Measurements from ENCODE around the gene BTBD18. TPM values are rescaled to one million over a fixed set of nuclear protein-coding genes. Genes with fewer than 3 reads are reported as not detected.
A peak's percentile ranks its signal among the peaks of the same experiment; 100 is the strongest.
"Not testable (repeated sequence)": the region's sequence is repeated elsewhere in the genome, so short reads cannot be mapped to it uniquely, and the experiment has no call there.

Gene BTBD18
- total RNA-seq, 1 experiment from 2014 or later = not detected

DNA sequence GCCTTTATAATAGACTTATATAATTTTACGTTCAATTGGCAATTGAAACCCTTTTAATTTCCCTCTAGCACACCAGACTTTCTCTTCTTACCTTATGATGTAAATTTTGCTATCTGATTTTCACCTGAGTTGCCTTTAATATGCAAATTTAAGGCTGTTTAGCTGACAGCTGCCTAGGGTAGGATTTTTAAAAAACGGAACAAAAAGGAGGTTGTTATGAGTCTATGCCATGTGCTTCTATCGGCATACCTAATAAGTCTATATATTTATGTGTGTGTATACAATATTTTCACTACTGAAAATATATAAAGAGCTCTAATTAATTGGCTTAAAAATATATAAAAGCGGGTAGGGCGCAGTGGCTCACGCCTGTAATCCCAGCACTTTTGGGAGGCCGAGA, 22.1 kb downstream of the BTBD18 start:
- Histone ChIP-seq H3K36me3 (replicated peaks; ENCODE audit: control insufficient read depth, insufficient read depth, low read length) (no peaks in the 10 kb centered on the region; the same call in 1 of the 2 replicates), H3K27me3 (ENCODE audit: control insufficient read depth, insufficient read depth, low read length) (no peaks in the 10 kb centered on the region), H3K4me3 (ENCODE audit: insufficient read depth, low read depth, low read length) (no peak overlapping the region)
- DNase-seq = no peak

DNA sequence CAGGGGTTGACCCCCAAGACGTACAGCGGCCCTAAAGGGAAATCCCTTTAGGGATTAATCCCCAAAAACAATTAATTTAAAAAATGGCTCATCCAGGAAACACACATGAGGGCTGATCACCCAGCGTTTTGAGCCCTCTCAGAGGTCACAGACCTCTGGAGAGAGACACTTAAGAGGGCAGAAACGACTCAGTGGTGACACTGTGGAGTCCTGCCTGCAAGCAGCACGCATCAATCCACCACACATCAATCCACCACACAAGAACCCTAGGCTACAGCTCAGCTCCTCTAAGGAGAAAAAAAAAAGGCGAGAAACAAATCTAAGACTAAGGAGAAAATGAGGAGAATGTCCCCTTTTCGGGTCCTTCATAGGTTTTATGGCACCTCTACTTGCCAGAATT, 22.8 kb downstream of the BTBD18 start:
- Histone ChIP-seq H3K36me3 (replicated peaks; ENCODE audit: control insufficient read depth, insufficient read depth, low read length) (no peaks in the 10 kb centered on the region; the same call in 1 of the 2 replicates), H3K4me3 (ENCODE audit: insufficient read depth, low read depth, low read length) (no peak overlapping the region), H3K27me3 (ENCODE audit: control insufficient read depth, insufficient read depth, low read length) (no peaks in the 10 kb centered on the region)
- no peak for DNase-seq

DNA sequence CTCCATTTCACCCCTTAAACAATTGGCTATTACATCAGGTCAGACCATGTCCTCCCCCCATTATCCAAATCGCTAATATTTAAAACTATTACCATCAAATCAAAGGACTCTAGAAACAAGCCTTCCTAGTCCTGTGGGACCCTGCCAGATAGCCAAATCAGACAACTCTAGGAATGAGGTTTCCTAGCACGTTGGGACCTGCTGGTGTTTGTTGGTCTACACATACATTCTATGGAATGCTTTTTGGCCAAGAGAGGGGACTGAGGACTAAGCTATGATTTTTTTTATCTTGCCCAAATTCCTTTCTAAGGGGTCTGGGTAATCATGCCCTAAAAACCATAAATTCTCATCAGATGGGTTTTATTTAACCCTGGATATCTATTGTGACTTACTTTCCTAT, 24.4 kb downstream of the BTBD18 start:
- no peaks in the 10 kb centered on the region for H3K27me3 ChIP-seq (ENCODE audit: control insufficient read depth, insufficient read depth, low read length)
- no peaks in the 10 kb centered on the region; the same call in 1 of the 2 replicates for H3K36me3 ChIP-seq (replicated peaks; ENCODE audit: control insufficient read depth, insufficient read depth, low read length)
- H3K4me3 ChIP-seq (ENCODE audit: insufficient read depth, low read depth, low read length) = no peak overlapping the region
- no peak for DNase-seq

DNA sequence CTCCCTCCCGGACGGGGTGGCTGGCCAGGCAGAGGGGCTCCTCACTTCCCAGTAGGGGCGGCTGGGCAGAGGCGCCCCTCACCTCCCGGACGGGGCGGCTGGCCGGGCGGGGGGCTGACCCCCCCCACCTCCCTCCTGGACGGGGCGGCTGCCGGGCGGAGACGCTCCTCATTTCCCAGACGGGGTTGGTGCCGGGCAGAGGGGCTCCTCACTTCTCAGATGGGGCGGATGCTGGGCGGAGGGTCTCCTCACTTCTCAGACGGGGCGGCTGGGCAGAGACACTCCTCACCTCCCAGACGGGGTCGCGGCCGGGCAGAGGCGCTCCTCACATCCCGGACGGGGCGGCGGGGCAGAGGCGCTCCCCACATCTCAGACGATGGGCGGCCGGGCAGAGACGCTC, 34.9 kb downstream of the BTBD18 start:
- DNase-seq; H3K4me3 ChIP-seq (ENCODE audit: insufficient read depth, low read depth, low read length); H3K27me3 ChIP-seq (ENCODE audit: control insufficient read depth, insufficient read depth, low read length); H3K36me3 ChIP-seq (replicated peaks; ENCODE audit: control insufficient read depth, insufficient read depth, low read length): not testable (repeated sequence)

DNA sequence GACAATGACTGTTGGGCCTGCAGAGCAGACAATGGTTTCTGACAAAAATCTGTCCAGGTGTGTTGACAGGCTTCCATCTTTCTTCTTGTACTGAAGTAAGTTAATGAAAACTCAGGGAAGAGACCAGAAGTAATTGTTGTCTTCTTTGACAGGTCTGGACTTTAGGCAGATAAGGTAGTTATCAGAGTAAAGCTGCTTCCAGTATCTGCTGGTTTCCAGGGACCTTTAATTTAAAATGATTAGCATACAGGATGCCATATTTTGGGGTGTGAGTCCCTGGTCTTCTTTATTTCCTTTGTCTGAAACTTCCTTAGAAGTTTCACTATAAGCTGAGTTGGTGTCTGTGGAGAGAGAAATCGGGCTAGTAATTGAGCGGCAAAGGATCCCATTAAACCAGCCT, 37.8 kb downstream of the BTBD18 start:
- H3K36me3 ChIP-seq (replicated peaks; ENCODE audit: control insufficient read depth, insufficient read depth, low read length) = peaks cover 2% of the 10 kb centered on the region; the same call in 1 of the 2 replicates
- no peaks in the 10 kb centered on the region for H3K27me3 ChIP-seq (ENCODE audit: control insufficient read depth, insufficient read depth, low read length)
- no peak for DNase-seq

DNA sequence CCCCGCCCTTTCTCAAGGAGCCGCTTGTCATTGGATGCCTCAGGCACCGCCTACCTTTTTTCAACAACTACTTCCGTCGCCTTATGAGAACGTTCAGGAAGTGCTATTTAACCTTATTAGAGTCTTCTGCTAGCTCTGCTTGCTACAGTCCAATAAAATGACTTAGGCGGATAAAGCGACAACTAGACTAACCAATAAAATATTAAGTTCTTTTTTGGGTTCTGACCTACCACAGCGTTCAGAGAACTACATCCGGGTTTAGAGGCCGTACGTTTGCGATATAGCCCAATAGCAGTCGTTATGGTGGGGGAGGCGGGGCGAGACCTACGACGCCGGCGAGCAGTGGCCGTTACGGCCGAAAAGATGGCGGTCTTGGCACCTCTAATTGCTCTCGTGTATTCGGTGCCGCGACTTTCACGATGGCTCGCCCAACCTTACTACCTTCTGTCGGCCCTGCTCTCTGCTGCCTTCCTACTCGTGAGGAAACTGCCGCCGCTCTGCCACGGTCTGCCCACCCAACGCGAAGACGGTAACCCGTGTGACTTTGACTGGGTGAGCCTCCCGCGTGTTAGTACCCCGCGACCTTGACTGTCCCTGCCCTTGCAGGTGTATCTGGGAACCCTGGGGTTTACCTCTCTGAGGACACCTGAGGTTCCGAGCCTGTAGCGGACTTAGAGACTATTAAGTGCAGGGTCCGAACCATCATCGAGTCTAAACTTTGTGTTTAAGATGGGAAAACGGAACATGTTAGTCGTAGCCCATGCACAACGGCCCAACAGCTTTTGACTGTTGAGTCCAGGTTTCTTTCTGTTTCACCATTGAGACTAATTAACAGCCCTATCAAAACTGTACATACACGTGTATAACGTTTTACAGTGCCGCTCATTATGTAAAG, 39.1 kb downstream of the BTBD18 start, which contains the start of gene TMX2:
TMX2 (plus strand) TSS at position 338 of the 895 bp plus-strand sequence; CDS start at position 364, 26 bp downstream.
- H3K27me3 ChIP-seq (ENCODE audit: control insufficient read depth, insufficient read depth, low read length) = no peaks in the 10 kb centered on the region
- peak; percentile 93 for DNase-seq
- H3K4me3 ChIP-seq (ENCODE audit: insufficient read depth, low read depth, low read length) = peak within 1 kb of the TSS; percentile 93
- no peaks in the 10 kb centered on the region for H3K36me3 ChIP-seq (replicated peaks; ENCODE audit: control insufficient read depth, insufficient read depth, low read length)

More for the DNA sequence above, 37.8 kb downstream of the BTBD18 start:
- no peak overlapping the region; the same call in 1 of the 2 replicates for H3K4me3 ChIP-seq (ENCODE audit: insufficient read depth, low read depth, low read length)

DNA sequence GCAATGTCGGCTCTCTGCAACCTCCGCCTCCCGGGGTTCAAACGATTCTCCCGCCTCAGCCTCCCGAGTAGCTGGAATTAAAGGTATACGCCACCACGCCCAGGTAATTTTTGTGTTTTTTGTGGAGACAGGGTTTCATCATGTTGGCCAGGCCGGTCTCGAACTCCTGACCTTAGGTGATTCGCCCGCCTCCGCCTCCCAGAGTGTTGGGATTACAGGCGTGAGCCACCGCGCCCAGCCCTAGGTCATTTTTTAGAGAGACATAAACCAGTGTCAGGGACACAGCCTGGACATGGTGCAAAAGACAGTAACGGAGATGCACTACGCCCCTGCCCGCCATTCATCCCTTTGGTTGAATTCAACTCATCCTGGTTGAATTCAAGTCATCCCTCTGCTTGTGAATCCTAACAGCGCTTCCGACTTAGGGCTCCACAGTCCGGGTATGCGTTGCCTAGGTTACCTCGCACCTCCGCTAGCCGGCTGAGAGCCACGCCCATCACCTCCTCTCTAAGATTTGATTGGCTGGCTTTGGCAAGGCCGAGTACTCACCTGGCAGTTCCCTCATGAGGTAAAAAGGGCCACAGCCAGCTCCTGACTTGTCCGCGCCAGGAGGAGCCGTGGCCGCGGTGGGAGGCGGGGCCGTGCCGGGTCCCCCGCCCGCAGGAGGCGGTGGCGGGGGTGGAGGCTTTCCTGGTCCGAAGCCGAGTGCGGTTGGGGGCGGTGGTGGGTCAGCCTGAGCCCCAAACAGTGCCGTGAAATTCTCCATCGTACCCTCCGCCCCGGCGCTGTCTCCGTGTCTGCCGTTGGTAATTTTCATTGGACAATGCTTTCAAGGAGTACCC, 40.0 kb downstream of the BTBD18 start, which contains the start of gene MED19:
MED19 (minus strand) TSS at position 802 of the 842 bp plus-strand sequence; CDS start at position 766, 36 bp downstream.
- DNase-seq = peak; percentile 95
- Histone ChIP-seq H3K4me3 (ENCODE audit: insufficient read depth, low read depth, low read length) (peak within 1 kb of the TSS; percentile 93), H3K27me3 (ENCODE audit: control insufficient read depth, insufficient read depth, low read length) (no peaks in the 10 kb centered on the region), H3K36me3 (replicated peaks; ENCODE audit: control insufficient read depth, insufficient read depth, low read length) (no peaks in the 10 kb centered on the region)

DNA sequence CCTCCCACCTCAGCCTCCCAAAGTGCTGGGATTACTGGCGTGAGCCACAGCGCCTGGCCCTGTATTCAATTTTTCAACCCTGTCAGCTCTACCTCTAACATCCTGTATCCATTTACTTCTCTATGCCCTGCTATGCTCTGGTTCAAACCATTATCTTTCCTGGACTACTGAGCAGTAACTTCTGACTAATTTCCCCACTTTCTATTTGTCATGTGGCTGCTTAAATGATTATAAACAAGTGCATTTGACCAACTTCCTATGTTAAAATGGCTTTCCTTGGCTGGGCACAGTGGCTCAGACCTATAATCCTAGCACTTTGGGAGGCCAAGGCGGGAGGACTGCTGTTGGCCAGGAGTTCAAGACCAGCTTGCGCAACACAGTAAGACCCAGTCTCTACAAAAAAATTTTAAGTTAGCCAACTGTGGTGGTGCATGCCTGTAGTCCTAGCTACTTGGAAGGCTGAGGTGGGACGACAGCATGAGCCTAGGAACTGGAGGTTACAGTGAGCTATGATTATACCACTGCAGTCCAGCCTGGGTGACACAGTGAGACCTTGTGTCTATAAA, 41.7 kb downstream of the BTBD18 start:
- Histone ChIP-seq H3K36me3 (replicated peaks; ENCODE audit: control insufficient read depth, insufficient read depth, low read length) (no peaks in the 10 kb centered on the region; the same call in 1 of the 2 replicates), H3K27me3 (ENCODE audit: control insufficient read depth, insufficient read depth, low read length) (no peaks in the 10 kb centered on the region), H3K4me3 (ENCODE audit: insufficient read depth, low read depth, low read length) (no peak overlapping the region)
- no peak for DNase-seq

DNA sequence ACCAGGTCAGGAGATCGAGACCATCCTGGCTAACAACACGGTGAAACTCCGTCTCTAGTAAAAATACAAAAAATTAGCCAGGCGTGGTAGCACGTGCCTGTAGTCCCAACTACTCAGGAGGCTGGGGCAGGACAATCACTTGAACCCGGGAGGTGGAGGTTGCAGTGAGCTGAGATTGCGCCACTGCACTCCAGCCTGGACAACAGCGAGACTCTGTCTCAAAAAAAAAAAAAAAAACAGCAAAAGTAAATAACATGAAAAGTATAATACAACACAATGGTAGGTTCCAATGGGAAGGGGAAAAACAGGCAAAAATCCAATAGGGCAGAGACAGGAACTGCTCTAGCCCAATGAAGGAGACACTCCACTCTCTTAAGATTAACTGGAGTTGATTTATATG, 46.2 kb downstream of the BTBD18 start:
- not testable (repeated sequence) for DNase-seq; H3K36me3 ChIP-seq (replicated peaks; ENCODE audit: control insufficient read depth, insufficient read depth, low read length); H3K27me3 ChIP-seq (ENCODE audit: control insufficient read depth, insufficient read depth, low read length); H3K4me3 ChIP-seq (ENCODE audit: insufficient read depth, low read depth, low read length)

DNA sequence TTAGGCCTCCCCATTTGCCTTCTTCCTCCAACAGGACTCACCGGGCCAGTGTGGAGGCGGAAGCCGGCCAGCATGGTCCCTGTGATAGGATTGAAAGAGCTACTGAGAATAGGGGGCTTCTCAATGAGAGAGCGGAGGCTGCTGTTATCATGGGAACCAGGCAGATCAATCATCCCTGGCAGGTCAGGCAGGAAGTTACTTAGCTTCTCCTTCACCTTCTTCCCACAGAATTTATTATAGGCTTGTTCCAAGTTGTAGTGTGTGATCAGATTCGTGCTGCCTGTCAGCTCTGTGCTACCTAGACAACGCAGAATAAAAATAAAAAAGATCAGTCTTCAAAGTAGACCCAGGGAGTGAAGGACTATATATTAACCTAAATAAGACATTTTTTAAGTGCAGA, 46.7 kb downstream of the BTBD18 start:
- no peak for DNase-seq
- H3K27me3 ChIP-seq (ENCODE audit: control insufficient read depth, insufficient read depth, low read length) = no peaks in the 10 kb centered on the region
- no peak overlapping the region for H3K4me3 ChIP-seq (ENCODE audit: insufficient read depth, low read depth, low read length)
- peaks cover 11% of the 10 kb centered on the region for H3K36me3 ChIP-seq (replicated peaks; ENCODE audit: control insufficient read depth, insufficient read depth, low read length)

DNA sequence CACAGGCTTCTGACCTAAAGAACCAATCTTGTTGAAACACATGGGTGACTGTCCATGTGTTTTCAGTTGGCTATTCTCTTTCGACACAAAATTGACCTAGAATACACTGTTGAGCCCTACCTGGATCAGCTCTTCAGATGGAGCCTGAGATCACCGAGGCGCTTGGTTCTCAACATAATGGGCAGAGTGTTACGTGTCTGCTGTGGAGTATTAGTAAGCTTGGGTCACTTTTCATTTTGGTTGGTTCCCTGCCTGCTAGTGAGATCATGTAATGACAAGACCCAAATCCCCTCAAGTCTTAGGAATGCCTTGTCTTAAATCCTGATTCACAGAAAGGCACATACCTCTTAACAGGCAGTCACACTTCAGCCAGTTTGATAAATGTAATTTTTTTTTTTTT, 48.3 kb downstream of the BTBD18 start:
- H3K4me3 ChIP-seq (ENCODE audit: insufficient read depth, low read depth, low read length) = no peak overlapping the region
- DNase-seq = no peak
- H3K36me3 ChIP-seq (replicated peaks; ENCODE audit: control insufficient read depth, insufficient read depth, low read length) = peaks cover 26% of the 10 kb centered on the region
- no peaks in the 10 kb centered on the region for H3K27me3 ChIP-seq (ENCODE audit: control insufficient read depth, insufficient read depth, low read length)

DNA sequence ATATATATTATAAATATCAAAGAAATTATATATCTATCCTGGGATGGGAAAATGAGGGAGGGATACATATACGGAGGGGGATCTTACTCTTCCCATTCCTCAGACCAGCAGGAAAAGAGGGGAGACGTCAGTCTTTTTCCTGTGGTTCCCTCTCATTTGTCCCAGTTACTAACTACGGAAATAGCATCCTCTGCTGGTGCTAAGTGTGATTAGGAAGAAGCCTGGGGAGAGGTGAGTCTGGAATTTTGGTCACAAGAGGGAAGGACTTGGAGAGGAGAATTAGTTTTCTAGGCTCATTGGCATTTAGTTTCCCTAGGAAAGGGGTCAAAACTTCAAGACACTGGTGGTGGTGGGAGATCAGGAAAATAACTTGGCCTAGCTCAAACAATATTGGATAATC, 51.2 kb downstream of the BTBD18 start:
- DNase-seq = peak; percentile 49
- no peak overlapping the region for H3K4me3 ChIP-seq (ENCODE audit: insufficient read depth, low read depth, low read length)
- H3K36me3 ChIP-seq (replicated peaks; ENCODE audit: control insufficient read depth, insufficient read depth, low read length) = peaks cover 39% of the 10 kb centered on the region
- no peaks in the 10 kb centered on the region for H3K27me3 ChIP-seq (ENCODE audit: control insufficient read depth, insufficient read depth, low read length)

DNA sequence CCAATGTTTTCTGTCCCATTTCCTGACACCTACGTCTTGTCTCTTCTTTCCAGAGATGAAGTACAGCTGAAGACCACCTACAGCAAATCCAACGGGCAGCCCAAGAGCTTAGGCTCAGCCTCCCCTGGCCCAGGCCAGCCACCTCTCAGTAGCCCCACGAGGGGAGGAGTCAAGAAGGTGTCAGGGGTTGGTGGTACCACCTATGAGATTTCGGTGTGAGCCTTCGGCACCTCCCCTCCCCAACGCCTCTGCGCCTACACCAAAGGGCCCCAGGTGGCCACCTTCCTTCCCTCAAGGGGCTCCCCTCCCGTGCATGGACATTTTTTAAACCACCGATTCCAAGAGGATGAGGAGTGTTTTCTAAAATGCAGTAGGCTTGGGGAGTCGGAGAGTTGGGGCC, 51.8 kb downstream of the BTBD18 start:
- Histone ChIP-seq H3K36me3 (replicated peaks; ENCODE audit: control insufficient read depth, insufficient read depth, low read length) (peaks cover 41% of the 10 kb centered on the region), H3K4me3 (ENCODE audit: insufficient read depth, low read depth, low read length) (no peak overlapping the region)
- peak; percentile 49 for DNase-seq

DNA sequence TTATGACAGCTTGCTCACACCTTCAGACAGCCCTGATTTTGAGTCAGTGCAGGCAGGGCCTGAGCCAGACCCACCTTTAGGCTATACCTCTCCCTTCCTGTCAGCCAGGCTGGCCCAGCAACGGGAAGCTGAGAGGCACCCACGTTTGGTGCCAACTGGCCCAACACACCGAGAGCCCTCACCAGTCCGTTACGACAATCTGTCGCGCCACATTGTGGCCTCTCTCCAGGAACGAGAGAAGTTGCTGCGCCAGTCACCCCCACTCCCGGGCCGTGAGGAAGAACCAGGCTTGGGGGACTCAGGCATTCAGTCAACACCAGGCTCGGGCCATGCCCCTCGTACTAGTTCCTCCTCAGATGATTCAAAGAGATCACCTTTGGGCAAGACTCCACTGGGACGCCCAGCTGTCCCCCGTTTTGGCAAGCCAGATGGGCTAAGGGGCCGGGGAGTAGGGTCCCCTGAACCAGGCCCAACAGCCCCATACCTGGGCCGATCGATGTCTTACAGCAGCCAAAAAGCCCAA, 52.7 kb downstream of the BTBD18 start:
- Histone ChIP-seq H3K27me3 (ENCODE audit: control insufficient read depth, insufficient read depth, low read length) (no peaks in the 10 kb centered on the region), H3K4me3 (ENCODE audit: insufficient read depth, low read depth, low read length) (no peak overlapping the region), H3K36me3 (replicated peaks; ENCODE audit: control insufficient read depth, insufficient read depth, low read length) (peaks cover 41% of the 10 kb centered on the region)
- DNase-seq = no peak

More for the DNA sequence above, 51.8 kb downstream of the BTBD18 start:
- no peaks in the 10 kb centered on the region for H3K27me3 ChIP-seq (ENCODE audit: control insufficient read depth, insufficient read depth, low read length)
